Epithelial cell of proximal tubule (primary cell): ENCODE measurements around the gene HEMK1. TPM values are rescaled to one million over a fixed set of nuclear protein-coding genes. Genes with fewer than 3 reads are reported as not detected.

Experiments used
- DNase-seq: peaks from one replicate; pipeline ENCODE4 v3.0.0-alpha.2; 2011; ENCODE audit warnings: low read depth
- H3K4me3 ChIP-seq: 2 replicates; pipeline ENCODE4 v1.5.1; 2011; ENCODE audit warnings: low read depth, mild to moderate bottlenecking, low read length
- total RNA-seq: library from RNA; depleted of rRNA; stranded (reverse); fragments of >200 nt; gene quantifications from 2 replicates; pipeline ENCODE4 v1.2.3, GENCODE V29; 2015
- TF ChIP-seq, protein P1 (sequence below): conservative IDR thresholded peaks from 2 replicates; pipeline ENCODE4 v1.5.1; 2012; ENCODE audit warnings: low read depth, mild to moderate bottlenecking, low read length

Gene HEMK1
- total RNA-seq, 1 donor from 2014 or later, result 13.7 TPM

- H3K4me3 ChIP-seq, result no peak overlapping the region
- DNase-seq, result no peak
- TF ChIP-seq, protein P1, sequence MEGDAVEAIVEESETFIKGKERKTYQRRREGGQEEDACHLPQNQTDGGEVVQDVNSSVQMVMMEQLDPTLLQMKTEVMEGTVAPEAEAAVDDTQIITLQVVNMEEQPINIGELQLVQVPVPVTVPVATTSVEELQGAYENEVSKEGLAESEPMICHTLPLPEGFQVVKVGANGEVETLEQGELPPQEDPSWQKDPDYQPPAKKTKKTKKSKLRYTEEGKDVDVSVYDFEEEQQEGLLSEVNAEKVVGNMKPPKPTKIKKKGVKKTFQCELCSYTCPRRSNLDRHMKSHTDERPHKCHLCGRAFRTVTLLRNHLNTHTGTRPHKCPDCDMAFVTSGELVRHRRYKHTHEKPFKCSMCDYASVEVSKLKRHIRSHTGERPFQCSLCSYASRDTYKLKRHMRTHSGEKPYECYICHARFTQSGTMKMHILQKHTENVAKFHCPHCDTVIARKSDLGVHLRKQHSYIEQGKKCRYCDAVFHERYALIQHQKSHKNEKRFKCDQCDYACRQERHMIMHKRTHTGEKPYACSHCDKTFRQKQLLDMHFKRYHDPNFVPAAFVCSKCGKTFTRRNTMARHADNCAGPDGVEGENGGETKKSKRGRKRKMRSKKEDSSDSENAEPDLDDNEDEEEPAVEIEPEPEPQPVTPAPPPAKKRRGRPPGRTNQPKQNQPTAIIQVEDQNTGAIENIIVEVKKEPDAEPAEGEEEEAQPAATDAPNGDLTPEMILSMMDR, result no peak
Observed at GRCh38 chr3:50525987-50526386, 43.3 kb upstream of the HEMK1 start.

DNA sequence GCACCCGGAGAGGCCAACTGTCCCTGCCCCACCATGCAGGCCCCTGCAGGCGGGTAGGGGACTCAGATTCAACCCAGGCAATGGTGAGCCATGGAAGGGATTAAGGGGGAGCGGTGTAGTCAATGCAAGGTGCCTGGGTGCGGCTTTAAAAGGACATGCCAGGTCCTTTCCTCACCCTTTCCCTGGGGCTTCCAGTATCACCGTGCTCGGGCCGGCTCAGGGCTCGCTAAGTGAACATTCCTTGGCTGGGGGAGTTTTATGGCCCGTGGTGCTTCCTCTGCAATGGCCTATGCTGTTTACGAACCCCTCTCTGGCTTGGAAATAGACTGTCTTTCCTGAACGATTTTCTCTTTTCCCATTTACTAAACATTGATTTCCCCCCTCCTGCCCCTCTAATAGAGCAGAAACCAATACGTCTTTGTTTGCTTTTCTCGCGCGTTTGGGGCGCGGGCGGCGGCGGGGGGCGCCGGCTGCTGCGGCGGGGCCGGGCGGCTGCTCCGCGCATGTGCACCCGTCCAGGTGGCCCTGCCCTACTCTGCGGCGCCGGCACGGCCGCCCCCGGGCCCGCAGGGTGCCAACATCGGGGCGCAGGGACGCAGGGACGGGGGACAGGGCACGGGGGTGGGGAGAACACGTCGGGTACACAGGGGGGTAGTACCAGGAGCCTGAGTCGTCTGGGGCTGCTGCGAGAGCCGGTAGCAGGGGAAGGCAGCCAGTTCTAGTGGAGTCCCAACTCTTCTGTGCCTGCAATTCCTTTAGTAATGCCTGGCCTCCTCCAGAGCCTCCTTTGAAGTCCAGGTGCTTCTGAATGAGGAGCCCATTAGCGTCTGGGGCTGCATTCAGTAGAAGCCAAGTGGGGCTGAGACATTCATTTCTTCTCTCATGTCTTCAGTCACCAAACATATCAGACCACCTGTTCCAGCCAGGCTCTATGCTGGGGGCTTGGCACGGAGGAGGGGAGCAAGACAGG is 39.0 kb upstream of the HEMK1 start:
- no peak for DNase-seq
- no peak overlapping the region for H3K4me3 ChIP-seq
- TF ChIP-seq, protein P1, result no peak

DNA sequence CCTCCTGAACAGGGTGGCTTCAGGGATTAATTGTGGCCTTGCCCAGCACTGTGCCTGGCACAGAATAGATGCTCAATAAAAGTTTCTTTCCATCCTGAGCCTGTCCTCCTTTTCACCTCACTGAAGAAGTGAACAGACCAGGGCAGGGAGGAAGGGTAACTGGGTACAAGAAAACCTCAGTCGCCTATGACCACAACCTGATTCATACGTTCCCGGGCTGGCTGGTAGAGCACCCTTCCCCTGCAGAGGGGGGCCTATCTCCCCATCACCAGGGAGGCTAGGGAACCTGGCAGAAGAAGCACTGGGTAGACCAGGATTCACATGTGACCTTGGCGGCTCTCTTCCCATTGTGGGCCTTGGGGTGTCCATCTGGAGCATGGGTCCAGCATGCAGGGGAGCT is 38.1 kb upstream of the HEMK1 start:
- no peak overlapping the region for H3K4me3 ChIP-seq
- no peak for DNase-seq
- TF ChIP-seq, protein P1, result no peak

- DNase-seq, result no peak
- H3K4me3 ChIP-seq, result no peak overlapping the region
- TF ChIP-seq, protein P1, result peak; percentile 10
Observed at GRCh38 chr3:50532062-50532705, 37.1 kb upstream of the HEMK1 start.

DNA sequence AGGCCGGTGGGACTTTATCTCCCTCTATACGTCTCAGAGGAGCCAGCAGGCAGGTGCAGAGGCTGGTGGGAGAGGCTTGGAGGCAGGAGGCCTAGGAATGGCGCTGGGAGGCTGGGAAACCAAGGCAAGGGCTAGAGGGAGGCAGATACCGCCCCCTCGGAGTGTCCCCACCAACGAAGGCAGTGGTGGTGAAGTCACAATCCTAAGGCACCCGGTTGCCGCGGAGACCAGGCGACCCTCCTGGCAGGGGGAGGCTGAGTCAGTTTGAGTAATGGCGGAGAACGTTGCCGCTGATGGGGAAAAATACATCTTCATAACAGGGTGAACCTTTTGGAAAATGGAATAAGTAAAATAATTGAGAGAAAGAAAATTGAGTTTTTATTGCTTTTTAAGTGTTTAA is 36.0 kb upstream of the HEMK1 start:
- TF ChIP-seq, protein P1, result no peak
- DNase-seq, result no peak
- no peak overlapping the region for H3K4me3 ChIP-seq

- TF ChIP-seq, protein P1, result no peak
Observed at GRCh38 chr3:50533807-50534461, 35.4 kb upstream of the HEMK1 start.

More at GRCh38 chr3:50533807-50534461, 35.4 kb upstream of the HEMK1 start:
- no peak overlapping the region for H3K4me3 ChIP-seq
- DNase-seq, result no peak
